GM19328 (cell line): ENCODE measurements around the gene SLFN12.
"Not testable (repeated sequence)": the region's sequence is repeated elsewhere in the genome, so short reads cannot be mapped to it uniquely, and the experiment has no call there.

Experiments used
- ATAC-seq: cut with Tn5 transposase; IDR thresholded peaks from one replicate; pipeline ENCODE4 v1.9.1; 2021; ENCODE audit warnings: mild to moderate bottlenecking, moderate library complexity; ENCODE audit not compliant: unreplicated experiment

SLFN12 gene

GRCh38 chr17:35414707-35415106, 17.6 kb downstream of the SLFN12 start:
- not testable (repeated sequence) for ATAC-seq

GRCh38 chr17:35414247-35414646, 18.1 kb downstream of the SLFN12 start:
- no peak for ATAC-seq

GRCh38 chr17:35407531-35407930, 24.8 kb downstream of the SLFN12 start:
- ATAC-seq: no peak

- ATAC-seq: no peak
Measured at GRCh38 chr17:35406568-35406967, 25.7 kb downstream of the SLFN12 start.

GRCh38 chr17:35404360-35404759, 27.9 kb downstream of the SLFN12 start:
- no peak for ATAC-seq

- not testable (repeated sequence) for ATAC-seq
Measured at GRCh38 chr17:35393783-35394182, 38.5 kb downstream of the SLFN12 start.

- no peak for ATAC-seq
Measured at GRCh38 chr17:35390663-35391062, 41.6 kb downstream of the SLFN12 start.

GRCh38 chr17:35390156-35390555, 42.1 kb downstream of the SLFN12 start:
- no peak for ATAC-seq

- no peak for ATAC-seq
Measured at GRCh38 chr17:35387496-35387895, 44.8 kb downstream of the SLFN12 start.

GRCh38 chr17:35377706-35378105, 54.6 kb downstream of the SLFN12 start:
- no peak for ATAC-seq

- ATAC-seq: no peak
Measured at GRCh38 chr17:35377068-35377467, 55.2 kb downstream of the SLFN12 start.

GRCh38 chr17:35376245-35376644, 56.1 kb downstream of the SLFN12 start:
- ATAC-seq: no peak

- ATAC-seq: no peak
Measured at GRCh38 chr17:35374766-35375344, 57.4 kb downstream of the SLFN12 start.

GRCh38 chr17:35373984-35374765, 58.1 kb downstream of the SLFN12 start:
- no peak for ATAC-seq

GRCh38 chr17:35373534-35373983, 58.7 kb downstream of the SLFN12 start, which contains the start of gene SLFN11:
SLFN11 (minus strand) TSS chr17:35373621; CDS start chr17:35363807, 9,814 bp downstream.
- no peak for ATAC-seq

GRCh38 chr17:35372846-35373533, 59.3 kb downstream of the SLFN12 start:
- ATAC-seq: no peak

- no peak for ATAC-seq
Measured at GRCh38 chr17:35371934-35372333, 60.4 kb downstream of the SLFN12 start.

GRCh38 chr17:35368081-35368830, 64.0 kb downstream of the SLFN12 start:
- peak; percentile 91 for ATAC-seq

- no peak for ATAC-seq
Measured at GRCh38 chr17:35361027-35361426, 71.3 kb downstream of the SLFN12 start.
